T-cell (primary cell): ENCODE measurements around the gene AGAP1. TPM values are rescaled to one million over a fixed set of nuclear protein-coding genes. Genes with fewer than 3 reads are reported as not detected.

Source experiments
- ATAC-seq, 4 experiments: fragments of 200-7000 bp in 3 of 4; fragments of 150-1000 bp in 1 of 4; cut with Tn5 transposase; replicated peaks in 1 of 4; 1 replicate in 3 of 4; 2 replicates in 1 of 4; pipeline ENCODE4 v1.10.0; 2021; ENCODE audit warnings: moderate library complexity in 3 of 4, mild to moderate bottlenecking in 2 of 4, moderate number of reproducible peaks in 1 of 4
- CTCF ChIA-PET, 2 donors: fragments of 300-600 bp; sonication (Branson Sonifier 250); formaldehyde crosslinking; loops; one replicate each; lab custom pipeline; 2022; ENCODE audit warnings: antibody characterized with exemption in 2 of 2; lab: Charles Lee
- POLR2A ChIA-PET, 2 donors: fragments of 300-600 bp; sonication (Branson Sonifier 250); formaldehyde crosslinking; loops; one replicate each; lab custom pipeline; 2022; ENCODE audit warnings: antibody characterized with exemption in 2 of 2; lab: Charles Lee
- DNase-seq, 35 experiments: peaks; one replicate each; pipeline versions ENCODE4 v3.0.0 to v3.0.0-alpha.2; 2013 to 2023
- H3K27ac ChIP-seq: one replicate; pipeline ENCODE4 v1.5.1; 2013; ENCODE audit warnings: low read length
- H3K27me3 ChIP-seq, 2 experiments: replicated peaks in 1 of 2; 1 replicate in 1 of 2; 2 replicates in 1 of 2; pipeline versions ENCODE4 v1.6.1 to v1.7.0; 2013; ENCODE audit warnings: low read length in 1 of 2, mixed read lengths in 1 of 2; ENCODE audit not compliant: control insufficient read depth in 2 of 2, insufficient read depth in 2 of 2; ENCODE audit errors: extremely low read depth in 1 of 2
- H3K36me3 ChIP-seq, 2 donors: 1 replicate in 1 of 2; 2 replicates in 1 of 2; pipeline versions ENCODE4 v1.6.1 to v1.7.0; 2013; ENCODE audit warnings: low read length in 1 of 2; ENCODE audit not compliant: control insufficient read depth in 2 of 2, insufficient read depth in 1 of 2; ENCODE audit errors: extremely low read depth in 1 of 2
- H3K4me1 ChIP-seq, 2 experiments: 1 replicate in 1 of 2; 2 replicates in 1 of 2; pipeline versions ENCODE4 v1.6.1 to v1.7.0; 2013; ENCODE audit warnings: low read length in 2 of 2, mixed read lengths in 1 of 2; ENCODE audit not compliant: insufficient read depth in 2 of 2, control insufficient read depth in 1 of 2; ENCODE audit errors: extremely low read depth in 1 of 2
- H3K4me3 ChIP-seq, 2 donors: 1 replicate in 1 of 2; 2 replicates in 1 of 2; pipeline versions ENCODE4 v1.5.1 to v1.7.0; 2013; ENCODE audit warnings: mild to moderate bottlenecking in 2 of 2, low read length in 1 of 2, moderate library complexity in 1 of 2; ENCODE audit not compliant: control insufficient read depth in 1 of 2; ENCODE audit errors: extremely low read depth in 1 of 2
- H3K9me3 ChIP-seq: 2 replicates; pipeline ENCODE4 v1.7.0; 2013
- H3K27ac Mint-ChIP-seq, 2 donors: one replicate each; pipeline ENCODE4 v1.8.0; 2020 to 2021; ENCODE audit warnings: mild to moderate bottlenecking in 2 of 2, mixed read lengths in 2 of 2
- H3K27me3 Mint-ChIP-seq, 2 donors: one replicate each; pipeline ENCODE4 v1.8.0; 2021 to 2022; ENCODE audit warnings: mixed read lengths in 2 of 2
- H3K36me3 Mint-ChIP-seq: one replicate; pipeline ENCODE4 v1.8.0; 2021; ENCODE audit warnings: mixed read lengths
- H3K4me1 Mint-ChIP-seq, 3 donors: one replicate each; pipeline ENCODE4 v1.8.0; 2020 to 2022; ENCODE audit warnings: mixed read lengths in 3 of 3, mild to moderate bottlenecking in 1 of 3
- H3K4me3 Mint-ChIP-seq, 3 donors: one replicate each; pipeline ENCODE4 v1.8.0; 2020 to 2022; ENCODE audit warnings: mild to moderate bottlenecking in 3 of 3, mixed read lengths in 3 of 3, moderate library complexity in 3 of 3
- H3K9me3 Mint-ChIP-seq, 3 donors: one replicate each; pipeline ENCODE4 v1.8.0; 2020 to 2022; ENCODE audit warnings: mixed read lengths in 3 of 3
- WGBS: methylation state at CpG from one replicate; pipeline ENCODE4 v1.1.5; 2013; ENCODE audit warnings: missing lambda C conversion rate; ENCODE audit not compliant: insufficient coverage; 5-methylcytosine and 5-hydroxymethylcytosine counted together
- total RNA-seq, 35 experiments: library from RNA in 6 of 35; stranded (reverse) in 6 of 35; fragments of 120-200 nt in 1 of 35; gene quantifications; one replicate each; pipeline versions ENCODE4 v1.2.1 to v1.2.4 and lab custom pipeline; 2013 to 2026

The AGAP1 gene
- total RNA-seq, 5 donors from 2014 or later (not counting 1 experiment from before 2014, with no cell fraction given) = 3.9 to 15.6 (median 5.2) TPM

DNA sequence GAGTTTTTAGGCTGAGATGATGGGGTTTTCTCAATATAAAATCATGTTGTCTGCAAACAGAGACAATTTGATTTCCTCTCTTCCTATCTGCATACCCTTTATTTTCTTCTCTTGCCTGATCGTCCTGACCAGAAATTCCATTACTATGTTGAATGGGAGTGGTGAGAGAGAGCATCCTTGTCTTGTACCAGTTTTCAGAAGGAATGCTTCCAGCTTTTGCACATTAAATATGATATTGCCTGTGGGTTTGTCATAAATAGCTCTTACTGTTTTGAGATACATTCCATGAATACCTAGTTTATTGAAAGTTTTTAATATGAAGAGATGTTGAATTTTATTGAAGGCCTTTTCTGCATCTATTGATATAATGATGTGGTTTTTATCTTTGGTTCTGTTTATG lies 492.5 kb downstream of the AGAP1 start:
- no peaks in the 10 kb centered on the region for H3K36me3 ChIP-seq
- DNase-seq (no peak), ATAC-seq (no peak)
- H3K27me3 ChIP-seq = peaks cover 2 to 14% of the 10 kb centered on the region in 2 experiments
- ChIA-PET CTCF (no interaction called here), POLR2A (no interaction called here)
- H3K4me3 Mint-ChIP-seq = no peak overlapping the region
- H3K9me3 ChIP-seq = no peaks in the 10 kb centered on the region
- no peak overlapping the region for H3K27ac ChIP-seq
- H3K36me3 Mint-ChIP-seq = no peaks in the 10 kb centered on the region
- no peaks in the 10 kb centered on the region for H3K4me1 ChIP-seq
- peaks cover 0 to 6% (median 4%) of the 10 kb centered on the region in 3 donors for H3K9me3 Mint-ChIP-seq
- H3K4me1 Mint-ChIP-seq = no peaks in the 10 kb centered on the region
- peaks cover 14 to 15% of the 10 kb centered on the region in 2 donors for H3K27me3 Mint-ChIP-seq
- H3K27ac Mint-ChIP-seq = no peak overlapping the region
- no CpG with 5 or more reads among the region's 1 CpG for WGBS
- H3K4me3 ChIP-seq = no peak overlapping the region

- DNase-seq = no peak
- H3K9me3 ChIP-seq = no peaks in the 10 kb centered on the region
- H3K4me3 ChIP-seq = no peak overlapping the region
- no peak overlapping the region for H3K27ac Mint-ChIP-seq
- H3K4me1 ChIP-seq = no peaks in the 10 kb centered on the region
- H3K27me3 ChIP-seq = peaks cover 0 to 17% of the 10 kb centered on the region in 2 experiments
- no peak overlapping the region for H3K27ac ChIP-seq
- 89% methylated on average over 13 of the region's 21 CpGs for WGBS
- H3K9me3 Mint-ChIP-seq = peaks cover 0 to 6% (median 4%) of the 10 kb centered on the region in 3 donors
- H3K27me3 Mint-ChIP-seq = peaks cover 14 to 15% of the 10 kb centered on the region in 2 donors
- ChIA-PET CTCF (no interaction called here), POLR2A (no interaction called here)
- H3K4me3 Mint-ChIP-seq = no peak overlapping the region
- no peaks in the 10 kb centered on the region for H3K36me3 ChIP-seq
- H3K4me1 Mint-ChIP-seq = no peaks in the 10 kb centered on the region
- no peaks in the 10 kb centered on the region for H3K36me3 Mint-ChIP-seq
- ATAC-seq = no peak
These were observed 494.6 kb downstream of the AGAP1 start for GRCh38 chr2:235988271-235989015.

DNA sequence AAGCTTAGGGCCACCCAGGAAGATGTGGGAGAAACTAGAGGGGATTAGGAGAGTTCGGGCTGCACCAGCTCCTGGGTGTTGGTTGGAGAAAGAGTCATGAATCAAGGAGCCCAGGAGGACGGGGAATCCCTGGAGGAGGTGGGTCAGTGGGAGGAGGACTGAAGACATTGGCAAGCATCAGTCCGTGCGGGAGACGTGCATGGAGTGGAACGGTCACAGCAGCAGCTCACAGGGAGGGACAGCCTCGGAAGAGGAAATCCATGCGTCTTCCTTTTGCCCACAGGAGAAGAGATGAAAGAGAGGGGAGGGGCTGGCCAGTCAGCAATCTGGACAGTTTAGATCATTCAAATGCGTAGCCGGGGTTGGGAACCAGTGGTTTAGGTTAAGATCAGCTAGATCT lies 495.7 kb downstream of the AGAP1 start:
- no peak for ATAC-seq
- no peaks in the 10 kb centered on the region for H3K4me1 Mint-ChIP-seq
- H3K27ac Mint-ChIP-seq = no peak overlapping the region

GRCh38 chr2:235990344-235990743 lies 496.5 kb downstream of the AGAP1 start:
- peaks cover 14 to 15% of the 10 kb centered on the region in 2 donors for H3K27me3 Mint-ChIP-seq
- POLR2A ChIA-PET = no interaction called here
- Histone ChIP-seq H3K4me1 (no peaks in the 10 kb centered on the region), H3K9me3 (no peaks in the 10 kb centered on the region), H3K27ac (no peak overlapping the region), H3K36me3 (no peaks in the 10 kb centered on the region), H3K4me3 (no peak overlapping the region), H3K27me3 (peaks cover 0 to 17% of the 10 kb centered on the region in 2 experiments)
- no peak overlapping the region for H3K27ac Mint-ChIP-seq
- no peak overlapping the region for H3K4me3 Mint-ChIP-seq
- CTCF ChIA-PET = no interaction called here
- no peak for ATAC-seq
- H3K36me3 Mint-ChIP-seq = no peaks in the 10 kb centered on the region
- no peaks in the 10 kb centered on the region for H3K4me1 Mint-ChIP-seq
- DNase-seq = no peak
- peaks cover 0 to 4% (median 0%) of the 10 kb centered on the region in 3 donors for H3K9me3 Mint-ChIP-seq
- 67% methylated on average over 3 of the region's 3 CpGs for WGBS

More for the DNA sequence above, 495.7 kb downstream of the AGAP1 start:
- H3K4me3 Mint-ChIP-seq = no peak overlapping the region
- WGBS = 88% methylated on average over 8 of the region's 10 CpGs
- Histone ChIP-seq H3K27ac (no peak overlapping the region), H3K9me3 (no peaks in the 10 kb centered on the region), H3K4me3 (no peak overlapping the region), H3K36me3 (no peaks in the 10 kb centered on the region), H3K27me3 (peaks cover 0 to 17% of the 10 kb centered on the region in 2 experiments), H3K4me1 (no peaks in the 10 kb centered on the region)
- ChIA-PET POLR2A (no interaction called here), CTCF (no interaction called here)
- H3K36me3 Mint-ChIP-seq = no peaks in the 10 kb centered on the region
- no peak for DNase-seq
- H3K9me3 Mint-ChIP-seq = peaks cover 0 to 5% (median 4%) of the 10 kb centered on the region in 3 donors
- H3K27me3 Mint-ChIP-seq = peaks cover 14 to 15% of the 10 kb centered on the region in 2 donors

GRCh38 chr2:235992024-235992423 lies 498.2 kb downstream of the AGAP1 start:
- Histone ChIP-seq H3K9me3 (no peaks in the 10 kb centered on the region), H3K4me3 (no peak overlapping the region), H3K27me3 (peaks cover 0 to 17% of the 10 kb centered on the region in 2 experiments), H3K27ac (no peak overlapping the region), H3K36me3 (no peaks in the 10 kb centered on the region), H3K4me1 (no peaks in the 10 kb centered on the region)
- 95% methylated on average over 16 of the region's 20 CpGs for WGBS
- Mint-ChIP-seq H3K27ac (no peak overlapping the region), H3K4me3 (no peak overlapping the region), H3K36me3 (no peaks in the 10 kb centered on the region), H3K9me3 (peaks cover 0 to 4% (median 0%) of the 10 kb centered on the region in 3 donors), H3K4me1 (no peaks in the 10 kb centered on the region), H3K27me3 (peaks cover 8 to 10% of the 10 kb centered on the region in 2 donors)
- DNase-seq (no peak), ATAC-seq (no peak)
- ChIA-PET POLR2A (no interaction called here), CTCF (no interaction called here)

DNA sequence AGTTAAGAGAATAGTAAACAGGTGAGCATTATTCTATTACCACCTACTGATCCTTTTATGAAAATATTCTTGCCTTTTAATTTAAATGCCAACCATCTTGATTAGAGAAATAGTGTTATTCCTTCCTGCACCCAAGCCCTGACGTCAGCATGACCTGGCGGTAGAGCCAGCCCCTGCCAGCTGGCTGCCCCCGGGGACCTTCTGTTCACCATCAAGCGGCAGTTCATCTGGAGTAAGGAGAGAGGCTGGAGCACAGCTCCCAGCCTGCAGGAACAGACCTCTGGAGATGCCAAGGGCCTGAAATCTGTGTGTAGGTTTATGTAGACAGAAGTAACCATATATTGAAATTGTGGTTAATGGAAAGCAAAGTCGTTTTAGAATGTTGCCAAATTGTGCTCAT lies 502.6 kb downstream of the AGAP1 start:
- no peaks in the 10 kb centered on the region for H3K36me3 ChIP-seq
- Mint-ChIP-seq H3K4me1 (no peaks in the 10 kb centered on the region), H3K4me3 (no peak overlapping the region), H3K36me3 (no peaks in the 10 kb centered on the region), H3K27me3 (peaks cover 0 to 4% of the 10 kb centered on the region in 2 donors), H3K27ac (no peak overlapping the region), H3K9me3 (no peaks in the 10 kb centered on the region)
- DNase-seq (no peak), ATAC-seq (no peak)
- CTCF ChIA-PET = no interaction called here
- no peaks in the 10 kb centered on the region for H3K4me1 ChIP-seq
- H3K4me3 ChIP-seq = no peak overlapping the region
- H3K9me3 ChIP-seq = no peaks in the 10 kb centered on the region
- POLR2A ChIA-PET = no interaction called here
- H3K27ac ChIP-seq = no peak overlapping the region
- no CpG with 5 or more reads among the region's 5 CpGs for WGBS
- peaks cover 0 to 10% of the 10 kb centered on the region in 2 experiments for H3K27me3 ChIP-seq
